HG02938 (cell line): Measurements from ENCODE around the gene PGP.
"Not testable (repeated sequence)": the region's sequence is repeated elsewhere in the genome, so short reads cannot be mapped to it uniquely, and the experiment has no call there.

Source experiments
- ATAC-seq: cut with Tn5 transposase; IDR thresholded peaks from one replicate; pipeline ENCODE4 v1.9.1; 2021; ENCODE audit warnings: mild to moderate bottlenecking, moderate library complexity; ENCODE audit not compliant: unreplicated experiment

Gene PGP

DNA sequence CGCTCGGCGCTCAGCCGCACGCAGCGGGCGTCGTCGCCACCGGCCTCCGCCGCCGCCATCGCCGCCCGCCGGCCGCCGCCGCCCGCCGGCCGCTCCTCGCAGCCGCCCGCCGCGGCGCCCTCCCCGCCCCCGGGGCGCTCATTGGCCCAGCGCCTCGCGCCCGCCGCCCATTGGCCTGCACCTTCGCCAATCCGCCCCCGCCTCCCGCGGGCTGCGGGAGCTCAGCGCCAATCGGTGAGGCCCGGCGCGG, at the start of gene PGP:
TSS of gene PGP (minus strand) at position 122 of the 250 bp plus-strand sequence. CDS start at position 59, 63 bp downstream.
- ATAC-seq: peak; percentile 77

- ATAC-seq: not testable (repeated sequence)
Observed at GRCh38 chr16:2263026-2263425, 48.4 kb upstream of the PGP start.

DNA sequence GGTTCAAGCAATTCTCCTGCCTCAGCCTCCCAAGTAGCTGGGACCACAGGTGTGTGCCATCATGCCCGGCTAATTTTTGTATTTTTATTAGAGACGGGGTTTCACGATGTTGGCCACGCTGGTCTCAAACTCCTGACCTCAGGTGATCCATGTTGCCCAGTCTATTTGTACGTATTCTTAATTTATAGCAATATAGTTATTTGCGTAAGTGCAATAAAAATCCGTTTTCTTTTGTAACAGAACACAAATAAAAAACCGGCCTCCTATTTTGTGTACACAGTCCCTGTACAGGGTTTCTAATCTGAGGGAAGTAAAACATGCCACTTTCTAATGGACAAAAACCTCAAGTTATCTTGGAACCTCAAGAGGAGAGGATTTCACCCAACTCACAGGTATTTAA, 45.6 kb upstream of the PGP start:
- no peak for ATAC-seq

DNA sequence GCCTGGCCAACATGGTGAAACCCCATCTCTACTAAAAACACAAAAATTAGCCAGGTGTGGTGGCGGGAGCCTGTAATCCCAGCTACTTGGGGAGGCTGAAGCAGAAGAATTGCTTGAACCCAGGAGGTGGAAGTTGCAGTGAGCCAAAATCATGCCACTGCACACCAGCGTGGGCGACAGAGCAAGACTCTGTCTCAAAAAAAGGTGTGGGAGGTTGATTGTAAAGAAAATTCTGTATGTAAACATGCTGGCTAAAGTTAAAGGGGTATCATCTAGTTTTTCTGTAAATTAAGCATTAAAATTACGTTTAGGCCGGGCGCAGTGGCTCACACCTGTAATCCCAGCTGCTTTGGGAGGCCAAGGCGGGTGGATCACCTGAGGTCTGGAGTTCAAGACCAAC, 43.9 kb upstream of the PGP start:
- not testable (repeated sequence) for ATAC-seq

GRCh38 chr16:2257726-2258125, 43.1 kb upstream of the PGP start:
- no peak for ATAC-seq

DNA sequence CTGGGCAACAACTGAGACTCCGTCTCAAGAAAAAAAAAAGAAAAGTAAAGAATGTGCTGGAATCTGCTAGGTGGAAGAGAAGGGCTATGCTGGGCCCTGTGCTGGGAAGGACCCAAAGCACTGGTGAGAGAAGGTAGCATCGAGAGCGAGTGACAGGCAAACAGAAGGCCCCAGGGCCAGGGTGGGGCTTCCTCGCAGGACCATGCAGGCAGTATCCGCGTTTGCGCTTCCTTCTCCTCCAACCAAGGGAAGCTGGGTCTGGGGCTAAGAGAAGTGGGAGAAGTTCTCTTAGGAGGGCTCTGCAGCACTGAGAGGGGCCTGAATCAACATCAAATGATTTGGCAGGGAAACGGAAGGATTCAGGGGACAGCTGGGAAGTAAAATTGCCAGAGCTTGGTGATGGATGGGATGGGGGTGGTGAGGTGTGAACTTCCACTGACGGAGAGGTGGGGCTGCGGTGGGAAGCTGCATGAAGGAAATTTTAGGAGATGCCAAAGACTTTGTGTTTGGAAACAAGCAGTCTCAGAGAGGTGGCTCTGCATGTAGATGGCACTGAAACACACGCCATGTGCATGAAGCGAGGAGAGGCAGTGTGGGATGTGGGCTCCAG, 42.0 kb upstream of the PGP start:
- ATAC-seq: no peak

GRCh38 chr16:2253293-2253692, 38.7 kb upstream of the PGP start:
- ATAC-seq: no peak

DNA sequence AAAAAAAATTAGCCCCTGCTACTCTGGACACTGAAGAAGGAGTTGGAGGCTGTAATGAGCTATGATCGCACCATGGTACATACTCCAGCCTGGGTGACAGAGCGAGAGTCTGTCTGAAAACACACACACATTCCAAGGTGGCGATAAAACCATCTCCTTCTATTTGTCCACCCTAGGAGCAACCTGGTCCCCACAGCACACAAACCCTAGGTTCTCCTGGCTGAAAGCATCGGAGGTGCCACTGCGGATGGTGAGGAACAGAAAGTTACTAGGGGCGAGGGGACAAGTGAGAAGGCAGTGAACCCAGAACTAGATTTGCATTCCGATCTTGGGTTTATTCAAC, 38.1 kb upstream of the PGP start:
- no peak for ATAC-seq

DNA sequence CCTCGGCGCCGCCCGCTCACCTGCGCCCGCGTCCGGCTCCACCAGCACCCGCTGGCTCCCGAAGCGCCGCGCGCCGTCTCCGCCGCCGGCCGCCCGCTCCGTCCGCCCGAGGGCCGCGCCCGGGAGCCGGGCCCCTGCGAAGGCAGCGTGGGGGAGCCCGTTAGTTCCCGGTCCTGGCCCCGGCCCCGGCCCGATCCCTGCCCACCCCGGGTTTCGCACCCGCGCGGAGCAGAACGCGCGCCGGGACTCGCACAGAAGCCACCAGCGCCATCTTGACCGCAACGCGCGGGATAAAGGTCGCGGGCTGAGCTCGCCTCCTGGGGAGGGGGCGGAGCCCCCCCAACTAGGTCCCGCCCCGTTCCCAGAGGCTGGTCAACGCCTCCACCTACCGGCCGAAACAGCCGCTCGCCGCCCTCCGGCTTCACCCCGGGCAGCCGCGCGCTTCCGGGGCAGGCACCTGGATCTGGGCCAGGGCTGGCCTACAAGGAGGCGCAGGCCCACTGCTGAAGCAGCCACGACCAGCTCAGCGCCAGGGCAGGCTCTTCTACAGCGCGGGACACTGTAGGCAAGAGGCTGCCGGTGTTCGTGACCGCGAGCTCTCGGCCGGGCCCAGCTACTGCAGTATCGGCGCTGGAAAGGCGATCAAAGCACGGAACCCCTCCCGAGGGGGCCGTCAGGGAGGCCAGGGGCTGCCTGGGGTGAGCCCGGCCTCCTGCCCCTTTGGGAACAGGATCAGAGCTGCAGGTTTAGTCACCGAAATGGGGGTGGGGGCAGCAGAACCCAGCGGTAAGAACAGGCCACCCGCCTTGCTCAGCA, 36.9 kb upstream of the PGP start, which contains the start of gene ECI1:
TSS of gene ECI1 (minus strand) at position 292 of the 816 bp plus-strand sequence. CDS start at position 271, 21 bp downstream.
- peak; percentile 82 for ATAC-seq

DNA sequence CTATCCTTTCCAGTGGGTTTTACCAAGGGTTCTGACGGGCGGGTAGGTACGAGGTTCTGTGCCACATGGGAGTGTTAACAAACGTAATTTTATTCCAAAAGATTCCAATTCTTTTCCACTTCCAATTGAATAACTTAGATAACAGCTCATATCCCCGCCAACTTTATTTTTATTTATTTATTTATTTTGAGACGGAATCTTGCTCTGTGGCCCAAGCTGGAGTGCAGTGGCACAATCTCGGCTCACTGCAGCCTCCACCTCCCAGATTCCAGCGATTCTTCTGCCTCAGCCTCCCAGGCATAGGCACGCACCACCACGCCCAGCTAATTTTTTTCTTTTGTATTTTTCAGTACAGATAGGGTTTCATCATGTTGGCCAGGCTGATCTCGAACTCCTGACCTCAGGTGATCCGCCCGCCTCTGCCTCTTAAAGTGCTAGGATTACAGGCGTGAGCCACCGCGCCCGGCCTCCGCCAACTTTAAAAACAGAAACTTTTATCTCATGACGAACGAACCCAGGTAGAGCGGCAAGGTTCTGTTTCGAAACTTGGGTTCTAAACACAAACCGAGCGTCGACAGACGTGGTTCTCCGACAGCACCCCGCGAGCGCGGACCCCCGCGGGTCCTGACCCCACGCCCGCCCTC, 36.1 kb upstream of the PGP start:
- peak; percentile 2 for ATAC-seq

- ATAC-seq: no peak
Observed at GRCh38 chr16:2246301-2246885, 31.8 kb upstream of the PGP start.

DNA sequence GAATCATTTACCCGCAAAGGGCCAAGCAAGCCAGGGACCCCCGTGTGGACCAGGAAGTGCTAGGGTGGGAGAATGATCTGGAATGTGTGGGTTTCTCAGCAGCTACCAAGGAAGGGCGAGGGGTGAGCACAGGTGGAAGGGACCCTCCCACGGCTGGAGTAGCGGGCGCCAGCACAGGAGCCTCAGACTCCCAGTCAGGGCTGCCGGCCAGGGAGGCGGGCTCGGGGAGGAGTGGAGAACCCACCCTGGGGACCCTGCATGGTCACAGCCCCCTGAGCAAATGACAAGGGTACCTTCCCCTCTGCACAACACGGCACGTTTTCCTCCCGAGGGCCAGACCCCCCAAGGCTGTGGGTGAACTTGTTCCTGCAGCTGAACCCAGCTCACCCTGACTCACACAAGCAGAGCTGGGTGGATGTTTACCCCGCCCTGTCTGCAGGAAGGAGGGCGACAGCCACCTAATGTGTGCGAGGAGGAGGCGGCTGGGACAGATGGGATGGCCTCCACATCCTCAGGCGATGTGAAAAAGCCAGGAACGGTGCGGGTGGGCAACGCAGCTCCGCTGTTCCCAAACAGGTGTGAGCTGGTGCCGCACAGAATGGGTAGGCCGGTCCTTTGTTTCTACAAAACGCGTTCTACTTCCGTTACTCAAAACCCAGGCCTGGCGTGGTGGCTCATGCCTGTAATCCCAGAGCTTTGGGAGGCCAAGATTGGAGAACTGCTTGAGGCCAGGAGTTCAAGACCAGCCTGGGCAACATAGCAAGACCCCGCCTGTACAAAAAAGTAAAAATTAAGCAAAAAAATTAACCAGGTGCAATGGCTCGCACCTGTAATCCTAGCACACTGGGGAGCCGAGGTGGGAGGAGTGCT, 30.5 kb upstream of the PGP start:
- no peak for ATAC-seq

- ATAC-seq: no peak
Observed at GRCh38 chr16:2244301-2244700, 29.7 kb upstream of the PGP start.

- ATAC-seq: no peak
Observed at GRCh38 chr16:2243781-2244180, 29.1 kb upstream of the PGP start.

GRCh38 chr16:2243031-2243528, 28.4 kb upstream of the PGP start:
- no peak for ATAC-seq

- no peak for ATAC-seq
Observed at GRCh38 chr16:2242598-2242997, 28.0 kb upstream of the PGP start.

DNA sequence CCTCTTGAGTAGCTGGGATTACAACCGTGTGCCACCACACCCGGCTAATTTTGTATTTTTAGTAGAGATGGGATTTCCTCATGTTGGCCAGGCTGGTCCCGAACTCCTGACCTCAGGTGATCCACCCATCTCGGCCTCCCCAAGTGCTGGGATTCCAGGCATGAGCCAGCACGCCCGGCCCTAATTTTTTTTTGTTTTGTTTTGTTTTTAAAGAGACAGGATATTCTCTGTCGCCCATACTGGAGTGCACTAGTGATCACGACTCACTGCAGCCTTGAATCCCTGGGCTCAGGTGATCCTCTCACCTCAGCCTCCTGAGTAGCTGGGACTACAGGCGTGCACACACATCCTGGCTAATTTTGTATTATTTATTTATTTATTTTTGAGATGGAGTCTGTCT, 25.7 kb upstream of the PGP start:
- not testable (repeated sequence) for ATAC-seq

DNA sequence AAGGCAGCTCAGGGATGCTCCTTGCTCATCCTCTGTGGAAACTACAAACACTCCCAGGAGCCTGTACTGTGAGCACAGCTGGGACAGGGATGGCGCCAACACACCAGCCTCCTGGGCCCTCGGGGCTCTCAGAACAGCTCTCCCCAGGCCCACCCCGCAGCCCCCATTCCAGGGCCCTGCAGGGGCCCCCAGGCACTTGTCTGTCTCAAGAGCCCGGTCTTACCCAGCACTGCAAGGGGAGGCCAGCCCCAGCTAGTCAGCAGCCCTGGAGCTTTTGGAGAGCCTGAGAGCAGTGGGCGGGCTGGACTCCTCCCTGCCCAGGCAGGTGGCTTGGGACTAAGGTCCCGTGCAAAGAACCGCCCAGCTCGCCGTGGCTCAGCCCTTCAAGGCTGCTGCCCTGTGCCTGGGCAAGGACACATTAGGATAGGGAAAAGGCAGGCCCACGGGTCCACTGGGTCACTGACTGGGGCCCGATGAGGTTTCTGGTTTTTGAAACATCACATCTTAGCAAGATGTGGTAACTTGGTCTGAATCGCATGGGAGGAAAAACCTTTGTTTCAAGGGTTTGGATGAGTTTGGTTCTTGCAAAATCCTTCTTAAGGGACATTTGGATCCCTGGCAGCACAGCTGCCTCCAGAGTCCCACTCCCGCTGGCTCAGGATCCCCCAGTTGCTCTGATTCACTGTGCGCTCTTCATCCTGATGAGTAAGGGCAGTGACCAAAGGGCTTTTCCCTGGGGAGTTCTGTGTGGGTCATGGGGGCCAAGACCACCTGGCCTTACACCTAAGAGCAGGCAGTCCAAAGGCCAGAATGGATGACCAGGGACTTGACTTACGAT, 24.4 kb upstream of the PGP start:
- ATAC-seq: no peak

DNA sequence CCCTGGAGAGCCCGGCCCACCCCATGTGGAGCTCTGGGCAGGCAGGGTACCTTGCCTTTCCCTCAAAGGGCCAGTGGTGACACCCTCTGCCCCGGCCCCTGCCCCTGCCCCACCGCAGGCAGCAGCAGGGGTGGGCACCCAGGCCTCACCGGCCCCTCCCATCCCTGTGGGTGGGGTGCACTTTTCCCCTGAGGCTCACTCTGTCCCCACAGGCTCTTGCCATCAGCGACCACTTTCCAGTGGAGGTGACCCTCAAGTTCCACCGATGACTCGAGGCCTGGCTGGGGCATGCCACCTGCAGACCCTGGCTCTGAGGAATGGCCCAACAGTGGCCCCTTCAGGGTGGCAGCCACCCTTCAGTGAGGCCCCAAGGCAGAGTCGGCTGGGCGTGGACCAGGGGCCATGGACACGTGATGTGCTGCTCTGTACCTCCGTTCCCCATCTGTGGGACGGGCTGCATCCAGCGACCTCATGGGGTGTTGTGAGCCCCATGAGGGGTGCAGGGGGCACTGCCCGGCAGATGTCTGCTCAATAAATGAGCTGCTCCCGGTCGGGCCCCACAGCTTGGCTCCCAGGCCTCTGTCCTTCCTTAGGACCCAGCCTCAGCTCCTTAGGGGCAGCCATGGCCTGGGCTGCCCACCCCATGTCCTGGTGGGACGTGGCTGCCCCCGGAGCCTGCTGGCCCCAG, 23.7 kb upstream of the PGP start:
- ATAC-seq: no peak
